GM23338 (cell line): ENCODE data around the gene ATP10B. TPM values are rescaled to one million over a fixed set of nuclear protein-coding genes. Genes with fewer than 3 reads are reported as not detected.

ENCODE experiments used
- ATAC-seq: fragments of 200-7000 bp; cut with Tn5 transposase; 3 replicates; pipeline ENCODE4 v1.9.1; 2020
- DNase-seq: peaks from one replicate; pipeline ENCODE4 v3.0.0-alpha.2; 2015; ENCODE audit warnings: low spot score
- H2AFZ ChIP-seq: fragments of 200-600 bp; sonication (generic); 2 replicates; pipeline ENCODE4 v1.8.0; 2016; ENCODE audit warnings: antibody characterized with exemption, mild to moderate bottlenecking, moderate library complexity
- H3F3A ChIP-seq: fragments of 200-600 bp; sonication (generic); replicated peaks from 2 replicates; pipeline ENCODE4 v1.8.0; 2017; ENCODE audit warnings: antibody characterized with exemption, mixed run types, low read depth
- H3K27ac ChIP-seq: fragments of 200-600 bp; sonication (generic); 2 replicates; pipeline ENCODE4 v1.6.1; 2016; ENCODE audit warnings: low read depth
- H3K27me3 ChIP-seq: fragments of 200-600 bp; sonication (generic); 2 replicates; pipeline ENCODE4 v1.8.0; 2016; ENCODE audit warnings: mild to moderate bottlenecking, mixed run types, moderate library complexity; ENCODE audit not compliant: insufficient read depth
- H3K36me3 ChIP-seq: fragments of 200-600 bp; sonication (generic); 2 replicates; pipeline ENCODE4 v1.8.0; 2016; ENCODE audit warnings: mild to moderate bottlenecking; ENCODE audit not compliant: insufficient read depth
- H3K4me1 ChIP-seq: fragments of 200-600 bp; sonication (generic); 2 replicates; pipeline ENCODE4 v1.8.0; 2016; ENCODE audit warnings: mild to moderate bottlenecking, moderate library complexity; ENCODE audit not compliant: insufficient read depth
- H3K4me2 ChIP-seq: fragments of 200-600 bp; sonication (generic); 2 replicates; pipeline ENCODE4 v1.7.1; 2017; ENCODE audit warnings: mixed run types
- H3K4me3 ChIP-seq: fragments of 200-600 bp; sonication (generic); 2 replicates; pipeline ENCODE4 v1.6.1; 2016; ENCODE audit warnings: mixed run types
- H3K79me2 ChIP-seq: fragments of 200-600 bp; sonication (generic); replicated peaks from 2 replicates; pipeline ENCODE4 v1.8.0; 2017; ENCODE audit warnings: mild to moderate bottlenecking; ENCODE audit not compliant: insufficient read depth
- H3K9me2 ChIP-seq: fragments of 200-600 bp; sonication (generic); 2 replicates; pipeline ENCODE4 v1.8.0; 2017; ENCODE audit not compliant: insufficient read depth
- H4K20me1 ChIP-seq: fragments of 200-600 bp; sonication (generic); replicated peaks from 2 replicates; pipeline ENCODE4 v1.8.0; 2017; ENCODE audit warnings: mild to moderate bottlenecking; ENCODE audit not compliant: insufficient read depth
- H3K27ac Mint-ChIP-seq: 2 replicates; pipeline ENCODE4 v1.8.0; 2020; ENCODE audit warnings: inconsistent platforms, mild to moderate bottlenecking, moderate library complexity, mixed read lengths
- H3K27me3 Mint-ChIP-seq: 3 replicates; pipeline ENCODE4 v1.8.0; 2022; ENCODE audit warnings: low read depth, mild to moderate bottlenecking, moderate library complexity, mixed read lengths, inconsistent platforms; ENCODE audit not compliant: insufficient read depth, poor library complexity
- H3K36me3 Mint-ChIP-seq: 3 replicates; pipeline ENCODE4 v1.8.0; 2021; ENCODE audit warnings: low read depth, mild to moderate bottlenecking, inconsistent platforms, moderate library complexity, mixed read lengths
- H3K4me1 Mint-ChIP-seq: 3 replicates; pipeline ENCODE4 v1.8.0; 2020; ENCODE audit warnings: mild to moderate bottlenecking, inconsistent platforms, mixed read lengths
- H3K4me3 Mint-ChIP-seq: 3 replicates; pipeline ENCODE4 v1.8.0; 2021; ENCODE audit warnings: moderate library complexity, mild to moderate bottlenecking, inconsistent platforms, mixed read lengths
- H3K9me3 Mint-ChIP-seq: 3 replicates; pipeline ENCODE4 v1.8.0; 2020; ENCODE audit warnings: moderate library complexity, mild to moderate bottlenecking, inconsistent platforms, mixed read lengths
- CREB1 ChIP-seq: fragments of 250-450 bp; sonication (Bioruptor Pico); IDR thresholded peaks from 2 replicates; pipeline ENCODE4 v1.5.0; 2020; ENCODE audit warnings: low read depth, mild to moderate bottlenecking, moderate library complexity
- EZH2phosphoT487 ChIP-seq: fragments of 200-600 bp; sonication (generic); IDR thresholded peaks from one replicate; pipeline ENCODE4 v1.8.1; 2018; ENCODE audit warnings: antibody characterized with exemption; ENCODE audit not compliant: unreplicated experiment
- JUNB ChIP-seq: IDR thresholded peaks from one replicate; pipeline ENCODE4 v1.6.1; 2016; ENCODE audit warnings: antibody characterized with exemption; ENCODE audit not compliant: unreplicated experiment
- NANOG ChIP-seq: IDR thresholded peaks from 2 replicates; pipeline ENCODE4 v1.6.1; 2016; ENCODE audit warnings: antibody characterized with exemption, borderline replicate concordance
- POLR2AphosphoS5 ChIP-seq: IDR thresholded peaks from 2 replicates; pipeline ENCODE4 v1.6.1; 2016; ENCODE audit warnings: antibody characterized with exemption, low read depth
- STAT1 ChIP-seq: IDR thresholded peaks from one replicate; pipeline ENCODE4 v1.6.1; 2016; ENCODE audit warnings: antibody characterized with exemption; ENCODE audit not compliant: unreplicated experiment
- ZNF114 ChIP-seq: fragments of 250-450 bp; sonication (Bioruptor Pico); IDR thresholded peaks from 2 replicates; pipeline ENCODE4 v1.5.0; 2020; ENCODE audit warnings: mild to moderate bottlenecking, moderate library complexity
- polyA plus RNA-seq: library from polyadenylated mRNA; unstranded; fragments of >200 nt; fragmentation: Nextera tagmentation; extraction: Ambion mirVana; gene quantifications from 2 replicates; pipeline ENCODE4 v1.2.1, GENCODE V29; 2016
- total RNA-seq: library from RNA; depleted of rRNA; stranded (reverse); fragments of >200 nt; shearing (Covaris generic); gene quantifications from 2 replicates; pipeline ENCODE4 v1.2.3, GENCODE V29; 2014
- TF ChIP-seq, protein P1 (sequence below): IDR thresholded peaks from one replicate; pipeline ENCODE4 v1.6.1; 2018; ENCODE audit warnings: antibody characterized with exemption; ENCODE audit not compliant: unreplicated experiment
- TF ChIP-seq, protein P2 (sequence below), 2 experiments: fragments of 200-600 bp in 1 of 2; sonication (generic) in 1 of 2; conservative IDR thresholded peaks; 2 replicates each; pipeline versions ENCODE4 v1.5.1 to v1.6.1; 2016 to 2017; ENCODE audit warnings: antibody characterized with exemption in 2 of 2, low read depth in 2 of 2, mild to moderate bottlenecking in 2 of 2, moderate library complexity in 1 of 2
- TF ChIP-seq, protein P3 (sequence below): fragments of 250-450 bp; sonication (Bioruptor Pico); IDR thresholded peaks from 2 replicates; pipeline ENCODE4 v1.5.0; 2020; ENCODE audit warnings: mild to moderate bottlenecking, moderate library complexity

ATP10B gene
- total and polyA plus RNA-seq, 2 experiments from 2014 or later, result 0.11 to 0.14 TPM

DNA sequence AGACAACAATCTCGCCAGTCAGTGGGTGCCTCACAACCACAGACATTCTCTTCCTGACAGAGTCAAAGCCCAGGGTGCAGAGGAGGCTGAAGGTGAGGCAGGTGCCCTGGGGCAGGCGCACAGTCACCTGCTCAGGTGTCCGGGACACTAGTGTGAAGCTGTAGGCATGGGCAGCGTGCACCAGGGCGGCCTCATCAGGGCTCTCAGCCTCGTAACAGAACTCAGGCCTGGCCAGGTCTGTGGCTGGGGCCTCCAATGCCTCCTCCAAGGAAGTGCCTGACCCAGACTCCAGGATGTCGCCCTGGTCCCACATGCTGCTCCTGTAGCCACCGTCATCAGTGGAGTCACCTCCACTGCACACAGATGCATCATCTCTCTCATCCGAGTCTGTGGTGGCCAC lies 231.6 kb downstream of the ATP10B start (continued):
- TF ChIP-seq, protein P1, sequence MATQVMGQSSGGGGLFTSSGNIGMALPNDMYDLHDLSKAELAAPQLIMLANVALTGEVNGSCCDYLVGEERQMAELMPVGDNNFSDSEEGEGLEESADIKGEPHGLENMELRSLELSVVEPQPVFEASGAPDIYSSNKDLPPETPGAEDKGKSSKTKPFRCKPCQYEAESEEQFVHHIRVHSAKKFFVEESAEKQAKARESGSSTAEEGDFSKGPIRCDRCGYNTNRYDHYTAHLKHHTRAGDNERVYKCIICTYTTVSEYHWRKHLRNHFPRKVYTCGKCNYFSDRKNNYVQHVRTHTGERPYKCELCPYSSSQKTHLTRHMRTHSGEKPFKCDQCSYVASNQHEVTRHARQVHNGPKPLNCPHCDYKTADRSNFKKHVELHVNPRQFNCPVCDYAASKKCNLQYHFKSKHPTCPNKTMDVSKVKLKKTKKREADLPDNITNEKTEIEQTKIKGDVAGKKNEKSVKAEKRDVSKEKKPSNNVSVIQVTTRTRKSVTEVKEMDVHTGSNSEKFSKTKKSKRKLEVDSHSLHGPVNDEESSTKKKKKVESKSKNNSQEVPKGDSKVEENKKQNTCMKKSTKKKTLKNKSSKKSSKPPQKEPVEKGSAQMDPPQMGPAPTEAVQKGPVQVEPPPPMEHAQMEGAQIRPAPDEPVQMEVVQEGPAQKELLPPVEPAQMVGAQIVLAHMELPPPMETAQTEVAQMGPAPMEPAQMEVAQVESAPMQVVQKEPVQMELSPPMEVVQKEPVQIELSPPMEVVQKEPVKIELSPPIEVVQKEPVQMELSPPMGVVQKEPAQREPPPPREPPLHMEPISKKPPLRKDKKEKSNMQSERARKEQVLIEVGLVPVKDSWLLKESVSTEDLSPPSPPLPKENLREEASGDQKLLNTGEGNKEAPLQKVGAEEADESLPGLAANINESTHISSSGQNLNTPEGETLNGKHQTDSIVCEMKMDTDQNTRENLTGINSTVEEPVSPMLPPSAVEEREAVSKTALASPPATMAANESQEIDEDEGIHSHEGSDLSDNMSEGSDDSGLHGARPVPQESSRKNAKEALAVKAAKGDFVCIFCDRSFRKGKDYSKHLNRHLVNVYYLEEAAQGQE, result no peak
- TF ChIP-seq, protein P2, sequence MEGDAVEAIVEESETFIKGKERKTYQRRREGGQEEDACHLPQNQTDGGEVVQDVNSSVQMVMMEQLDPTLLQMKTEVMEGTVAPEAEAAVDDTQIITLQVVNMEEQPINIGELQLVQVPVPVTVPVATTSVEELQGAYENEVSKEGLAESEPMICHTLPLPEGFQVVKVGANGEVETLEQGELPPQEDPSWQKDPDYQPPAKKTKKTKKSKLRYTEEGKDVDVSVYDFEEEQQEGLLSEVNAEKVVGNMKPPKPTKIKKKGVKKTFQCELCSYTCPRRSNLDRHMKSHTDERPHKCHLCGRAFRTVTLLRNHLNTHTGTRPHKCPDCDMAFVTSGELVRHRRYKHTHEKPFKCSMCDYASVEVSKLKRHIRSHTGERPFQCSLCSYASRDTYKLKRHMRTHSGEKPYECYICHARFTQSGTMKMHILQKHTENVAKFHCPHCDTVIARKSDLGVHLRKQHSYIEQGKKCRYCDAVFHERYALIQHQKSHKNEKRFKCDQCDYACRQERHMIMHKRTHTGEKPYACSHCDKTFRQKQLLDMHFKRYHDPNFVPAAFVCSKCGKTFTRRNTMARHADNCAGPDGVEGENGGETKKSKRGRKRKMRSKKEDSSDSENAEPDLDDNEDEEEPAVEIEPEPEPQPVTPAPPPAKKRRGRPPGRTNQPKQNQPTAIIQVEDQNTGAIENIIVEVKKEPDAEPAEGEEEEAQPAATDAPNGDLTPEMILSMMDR (conservative IDR thresholded peaks at IDR 0.05; ENCODE audit: low read depth in 2 of 2), result no peak
- TF ChIP-seq NANOG, result no peak
- no peak for TF ChIP-seq POLR2AphosphoS5

DNA sequence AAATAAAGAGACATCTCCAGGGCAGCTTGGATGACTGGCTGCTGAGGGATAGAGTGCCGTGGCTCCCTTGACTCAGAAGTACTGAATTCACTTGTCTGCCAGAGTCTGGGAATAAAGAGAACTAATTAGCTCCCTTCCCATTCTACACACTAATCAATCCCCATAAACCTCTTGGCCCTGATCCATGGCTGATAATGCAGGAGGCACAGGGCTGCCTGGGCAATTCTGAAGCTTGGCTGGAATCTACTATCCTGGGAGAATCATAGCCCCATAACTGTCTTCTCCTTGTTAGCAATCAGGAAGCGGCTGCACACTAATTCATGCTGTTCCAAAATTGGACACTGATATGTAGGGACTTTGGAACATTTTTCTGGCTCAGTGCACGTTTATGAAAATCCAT lies 232.6 kb downstream of the ATP10B start:
- no peaks in the 10 kb centered on the region for H3K36me3 ChIP-seq
- H3K4me1 ChIP-seq, result no peaks in the 10 kb centered on the region
- no peak for TF ChIP-seq CREB1 (CRISPR knock-in tag)
- DNase-seq (no peak), ATAC-seq (no peak)
- no peak overlapping the region for H2AFZ ChIP-seq
- H4K20me1 ChIP-seq, result no peaks in the 10 kb centered on the region
- Mint-ChIP-seq H3K4me1 (no peaks in the 10 kb centered on the region), H3K27me3 (no peaks in the 10 kb centered on the region), H3K4me3 (no peak overlapping the region), H3K9me3 (no peaks in the 10 kb centered on the region), H3K36me3 (no peaks in the 10 kb centered on the region), H3K27ac (no peak overlapping the region)
- H3K9me2 ChIP-seq, result peaks cover 7% of the 10 kb centered on the region
- H3K4me2 ChIP-seq, result no peak overlapping the region
- no peaks in the 10 kb centered on the region for H3K27me3 ChIP-seq
- no peaks in the 10 kb centered on the region for H3F3A ChIP-seq
- H3K27ac ChIP-seq, result no peak overlapping the region
- H3K79me2 ChIP-seq, result no peaks in the 10 kb centered on the region
- H3K4me3 ChIP-seq, result no peak overlapping the region

DNA sequence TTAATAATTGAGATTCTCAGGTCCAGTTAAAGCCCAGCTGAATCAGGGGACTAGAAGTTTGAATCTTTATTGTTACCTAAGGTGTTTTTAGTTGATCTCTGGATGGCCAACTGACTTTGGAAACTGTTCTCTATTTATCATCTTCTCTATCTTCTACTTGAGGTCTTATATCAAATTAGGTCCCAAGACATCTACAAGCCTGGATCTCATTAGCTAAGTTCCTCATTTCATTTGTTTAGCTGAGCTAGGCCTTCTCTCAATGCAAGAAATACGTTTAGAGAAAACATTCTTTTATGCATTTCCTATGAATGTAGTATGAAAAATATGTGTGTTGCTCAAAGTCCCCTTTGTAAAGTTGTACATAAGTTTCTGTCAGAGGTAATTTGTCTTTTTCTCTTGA lies 233.7 kb downstream of the ATP10B start:
- H4K20me1 ChIP-seq, result no peaks in the 10 kb centered on the region
- no peak overlapping the region for H3K27ac ChIP-seq
- ATAC-seq, result no peak
- Mint-ChIP-seq H3K27me3 (no peaks in the 10 kb centered on the region), H3K4me3 (no peak overlapping the region), H3K36me3 (no peaks in the 10 kb centered on the region), H3K27ac (no peak overlapping the region), H3K9me3 (no peaks in the 10 kb centered on the region), H3K4me1 (no peaks in the 10 kb centered on the region)
- H3K4me2 ChIP-seq, result no peak overlapping the region
- no peak overlapping the region for H2AFZ ChIP-seq
- no peaks in the 10 kb centered on the region for H3F3A ChIP-seq
- no peaks in the 10 kb centered on the region for H3K27me3 ChIP-seq
- no peaks in the 10 kb centered on the region for H3K36me3 ChIP-seq
- DNase-seq, result no peak
- H3K4me3 ChIP-seq, result no peak overlapping the region
- H3K4me1 ChIP-seq, result no peaks in the 10 kb centered on the region
- no peaks in the 10 kb centered on the region for H3K79me2 ChIP-seq
- H3K9me2 ChIP-seq, result 0 out of 2 replicates have a peak, but pooled peaks cover 3% of the 10 kb centered on the region
- TF ChIP-seq JUNB (no peak), EZH2phosphoT487 (no peak), STAT1 (no peak), POLR2AphosphoS5 (no peak), ZNF114 (CRISPR knock-in tag) (no peak)
- TF ChIP-seq, protein P3, sequence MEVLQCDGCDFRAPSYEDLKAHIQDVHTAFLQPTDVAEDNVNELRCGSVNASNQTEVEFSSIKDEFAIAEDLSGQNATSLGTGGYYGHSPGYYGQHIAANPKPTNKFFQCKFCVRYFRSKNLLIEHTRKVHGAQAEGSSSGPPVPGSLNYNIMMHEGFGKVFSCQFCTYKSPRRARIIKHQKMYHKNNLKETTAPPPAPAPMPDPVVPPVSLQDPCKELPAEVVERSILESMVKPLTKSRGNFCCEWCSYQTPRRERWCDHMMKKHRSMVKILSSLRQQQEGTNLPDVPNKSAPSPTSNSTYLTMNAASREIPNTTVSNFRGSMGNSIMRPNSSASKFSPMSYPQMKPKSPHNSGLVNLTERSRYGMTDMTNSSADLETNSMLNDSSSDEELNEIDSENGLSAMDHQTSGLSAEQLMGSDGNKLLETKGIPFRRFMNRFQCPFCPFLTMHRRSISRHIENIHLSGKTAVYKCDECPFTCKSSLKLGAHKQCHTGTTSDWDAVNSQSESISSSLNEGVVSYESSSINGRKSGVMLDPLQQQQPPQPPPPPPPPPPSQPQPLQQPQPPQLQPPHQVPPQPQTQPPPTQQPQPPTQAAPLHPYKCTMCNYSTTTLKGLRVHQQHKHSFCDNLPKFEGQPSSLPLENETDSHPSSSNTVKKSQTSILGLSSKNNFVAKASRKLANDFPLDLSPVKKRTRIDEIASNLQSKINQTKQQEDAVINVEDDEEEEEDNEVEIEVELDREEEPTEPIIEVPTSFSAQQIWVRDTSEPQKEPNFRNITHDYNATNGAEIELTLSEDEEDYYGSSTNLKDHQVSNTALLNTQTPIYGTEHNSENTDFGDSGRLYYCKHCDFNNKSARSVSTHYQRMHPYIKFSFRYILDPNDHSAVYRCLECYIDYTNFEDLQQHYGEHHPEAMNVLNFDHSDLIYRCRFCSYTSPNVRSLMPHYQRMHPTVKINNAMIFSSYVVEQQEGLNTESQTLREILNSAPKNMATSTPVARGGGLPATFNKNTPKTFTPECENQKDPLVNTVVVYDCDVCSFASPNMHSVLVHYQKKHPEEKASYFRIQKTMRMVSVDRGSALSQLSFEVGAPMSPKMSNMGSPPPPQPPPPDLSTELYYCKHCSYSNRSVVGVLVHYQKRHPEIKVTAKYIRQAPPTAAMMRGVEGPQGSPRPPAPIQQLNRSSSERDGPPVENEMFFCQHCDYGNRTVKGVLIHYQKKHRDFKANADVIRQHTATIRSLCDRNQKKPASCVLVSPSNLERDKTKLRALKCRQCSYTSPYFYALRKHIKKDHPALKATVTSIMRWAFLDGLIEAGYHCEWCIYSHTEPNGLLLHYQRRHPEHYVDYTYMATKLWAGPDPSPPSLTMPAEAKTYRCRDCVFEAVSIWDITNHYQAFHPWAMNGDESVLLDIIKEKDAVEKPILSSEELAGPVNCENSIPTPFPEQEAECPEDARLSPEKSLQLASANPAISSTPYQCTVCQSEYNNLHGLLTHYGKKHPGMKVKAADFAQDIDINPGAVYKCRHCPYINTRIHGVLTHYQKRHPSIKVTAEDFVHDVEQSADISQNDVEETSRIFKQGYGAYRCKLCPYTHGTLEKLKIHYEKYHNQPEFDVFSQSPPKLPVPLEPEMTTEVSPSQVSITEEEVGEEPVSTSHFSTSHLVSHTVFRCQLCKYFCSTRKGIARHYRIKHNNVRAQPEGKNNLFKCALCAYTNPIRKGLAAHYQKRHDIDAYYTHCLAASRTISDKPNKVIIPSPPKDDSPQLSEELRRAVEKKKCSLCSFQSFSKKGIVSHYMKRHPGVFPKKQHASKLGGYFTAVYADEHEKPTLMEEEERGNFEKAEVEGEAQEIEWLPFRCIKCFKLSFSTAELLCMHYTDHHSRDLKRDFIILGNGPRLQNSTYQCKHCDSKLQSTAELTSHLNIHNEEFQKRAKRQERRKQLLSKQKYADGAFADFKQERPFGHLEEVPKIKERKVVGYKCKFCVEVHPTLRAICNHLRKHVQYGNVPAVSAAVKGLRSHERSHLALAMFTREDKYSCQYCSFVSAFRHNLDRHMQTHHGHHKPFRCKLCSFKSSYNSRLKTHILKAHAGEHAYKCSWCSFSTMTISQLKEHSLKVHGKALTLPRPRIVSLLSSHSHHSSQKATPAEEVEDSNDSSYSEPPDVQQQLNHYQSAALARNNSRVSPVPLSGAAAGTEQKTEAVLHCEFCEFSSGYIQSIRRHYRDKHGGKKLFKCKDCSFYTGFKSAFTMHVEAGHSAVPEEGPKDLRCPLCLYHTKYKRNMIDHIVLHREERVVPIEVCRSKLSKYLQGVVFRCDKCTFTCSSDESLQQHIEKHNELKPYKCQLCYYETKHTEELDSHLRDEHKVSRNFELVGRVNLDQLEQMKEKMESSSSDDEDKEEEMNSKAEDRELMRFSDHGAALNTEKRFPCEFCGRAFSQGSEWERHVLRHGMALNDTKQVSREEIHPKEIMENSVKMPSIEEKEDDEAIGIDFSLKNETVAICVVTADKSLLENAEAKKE (CRISPR knock-in tag), result no peak
